IMR-90 (cell line): ENCODE results near the gene PRLR.

Source experiments
- CHD1 ChIP-seq: IDR thresholded peaks from 2 replicates; pipeline ENCODE4 v1.6.1; 2012; ENCODE audit warnings: low read depth, low read length, improper control_type of control experiment
- CTCF ChIP-seq: conservative IDR thresholded peaks from 2 replicates; pipeline ENCODE4 v1.5.1; 2012; ENCODE audit warnings: mild to moderate bottlenecking, low read depth, low read length, improper control_type of control experiment
- MAZ ChIP-seq: IDR thresholded peaks from 2 replicates; pipeline ENCODE4 v1.6.1; 2012; ENCODE audit warnings: low read depth, mild to moderate bottlenecking, low read length, improper control_type of control experiment, moderate library complexity, borderline replicate concordance
- MXI1 ChIP-seq: IDR thresholded peaks from 2 replicates; pipeline ENCODE4 v1.6.1; 2012; ENCODE audit warnings: low read depth, mild to moderate bottlenecking, low read length, moderate library complexity, borderline replicate concordance

- TF ChIP-seq CHD1 (no peak), CTCF (no peak), MAZ (no peak), MXI1 (no peak)
Measured at GRCh38 chr5:35269006-35269405, 38.7 kb upstream of the PRLR start.
